Measurements from ENCODE around the gene SF1.
A peak's percentile ranks its signal among the peaks of the same experiment; 100 is the strongest.

The SF1 gene

GRCh38 chr11:64769283-64769682 is 9.1 kb downstream of the SF1 start:
- DNase-seq (ENCODE audit: low read depth, low spot score) = no peak
- no peak overlapping the region for H3K4me3 ChIP-seq (ENCODE audit: low read depth, low read length)
- CTCF ChIA-PET = interaction anchor here (2.8 kb wide), 1 partner anchor 8 kb away, joined by 29 read pairs; the partner anchor contains the start of gene SF1
- TF ChIP-seq CTCF (IDR thresholded peaks at IDR 0.05; ENCODE audit: insufficient read depth, low read length, missing control alignments) = no peak
- POLR2A ChIA-PET = no interaction called here

GRCh38 chr11:64768300-64768694 is 10.0 kb downstream of the SF1 start:
- ChIA-PET CTCF (interaction anchor here (0.8 to 2.8 kb wide), 8 partner anchors 8 to 80 kb away, joined by 3 to 29 read pairs (median 5); partner anchors contain the start of genes PYGM, RASGRP2 and SF1), POLR2A (no interaction called here)
- no peak for DNase-seq (ENCODE audit: low read depth, low spot score)
- no peak for TF ChIP-seq CTCF (IDR thresholded peaks at IDR 0.05; ENCODE audit: insufficient read depth, low read length, missing control alignments)
- H3K4me3 ChIP-seq (ENCODE audit: low read depth, low read length) = no peak overlapping the region

GRCh38 chr11:64767344-64768299 is 10.7 kb downstream of the SF1 start:
- ChIA-PET POLR2A (no interaction called here), CTCF (interaction anchor here (0.8 to 2.8 kb wide), 10 partner anchors 8 to 79 kb away, joined by 3 to 29 read pairs (median 4); partner anchors contain the start of genes PYGM, RASGRP2 and SF1)
- DNase-seq (ENCODE audit: low read depth, low spot score) = no peak
- TF ChIP-seq CTCF (IDR thresholded peaks at IDR 0.05; ENCODE audit: insufficient read depth, low read length, missing control alignments) = peak; percentile 69
- H3K4me3 ChIP-seq (ENCODE audit: low read depth, low read length) = no peak overlapping the region

- no peak for TF ChIP-seq CTCF (IDR thresholded peaks at IDR 0.05; ENCODE audit: insufficient read depth, low read length, missing control alignments)
- H3K4me3 ChIP-seq (ENCODE audit: low read depth, low read length) = no peak overlapping the region
- ChIA-PET CTCF (interaction anchor here (0.9 to 3.9 kb wide), 6 partner anchors 8 to 23 kb away, joined by 3 to 34 read pairs (median 6); partner anchors contain the start of genes RASGRP2 and SF1), POLR2A (no interaction called here)
- DNase-seq (ENCODE audit: low read depth, low spot score) = no peak
Measured at GRCh38 chr11:64766881-64767280, 11.5 kb downstream of the SF1 start.

GRCh38 chr11:64765851-64766665 is 12.3 kb downstream of the SF1 start:
- no peak overlapping the region for H3K4me3 ChIP-seq (ENCODE audit: low read depth, low read length)
- CTCF ChIA-PET = interaction anchor here (1.1 to 3.9 kb wide), 3 partner anchors 9 to 22 kb away, joined by 5 to 34 read pairs (median 6); partner anchors contain the start of gene RASGRP2
- POLR2A ChIA-PET = no interaction called here
- no peak for DNase-seq (ENCODE audit: low read depth, low spot score)
- TF ChIP-seq CTCF (IDR thresholded peaks at IDR 0.05; ENCODE audit: insufficient read depth, low read length, missing control alignments) = no peak
